ENCODE data around the gene C4orf51. TPM values are rescaled to one million over a fixed set of nuclear protein-coding genes. Genes with fewer than 3 reads are reported as not detected.
"Not testable (repeated sequence)": the region's sequence is repeated elsewhere in the genome, so short reads cannot be mapped to it uniquely, and the experiment has no call there.

Gene C4orf51
- total and polyA plus RNA-seq, 2 of the 4 experiments (the other 2 are of a cell fraction): not detected

- WGBS, 2 experiments (ENCODE audit: extremely low coverage in 2 of 2, insufficient read length in 1 of 2): no CpG with 5 or more reads among the region's 2 CpGs
- in situ Hi-C loops (cut with MboI; ENCODE audit: low sequenced_read_pairs); BruUV-seq (replicated peaks); H3K14ac ChIP-seq (replicated peaks; ENCODE audit: low read depth, low read length); H3K9ac ChIP-seq (ENCODE audit: low read depth, low read length); H3K18ac ChIP-seq (ENCODE audit: low read depth, low read length); H2AFZ ChIP-seq (replicated peaks; ENCODE audit: low read length, poor library complexity); H3K4ac ChIP-seq (ENCODE audit: low read depth, low read length); H3K4me3 ChIP-seq (ENCODE audit: insufficient read depth, low read depth, low read length); intact Hi-C loops (cut with micrococcal nuclease); H2BK5ac ChIP-seq (ENCODE audit: low read depth, low read length, poor library complexity, severe bottlenecking); H4K20me1 ChIP-seq (ENCODE audit: insufficient read depth, low read length); H3K23ac ChIP-seq (ENCODE audit: low read depth, low read length); POLR2A ChIA-PET (ENCODE audit: unreplicated experiment); H4K5ac ChIP-seq (ENCODE audit: low read depth, low read length); H4K91ac ChIP-seq (ENCODE audit: insufficient read depth, low read depth, low read length); H3K4me1 ChIP-seq (ENCODE audit: control insufficient read depth, insufficient read depth, low read length); H2BK15ac ChIP-seq (ENCODE audit: low read depth, low read length); H3K9me3 ChIP-seq (ENCODE audit: control insufficient read depth, insufficient read depth, low read length); H3K27ac ChIP-seq (ENCODE audit: insufficient read depth, low read length); H2AK9ac ChIP-seq (replicated peaks; ENCODE audit: low read depth, low read length, poor library complexity); H3K36me3 ChIP-seq (ENCODE audit: control insufficient read depth, insufficient read depth, low read length); H2BK20ac ChIP-seq (ENCODE audit: low read depth, low read length); H3K27me3 ChIP-seq (ENCODE audit: control insufficient read depth, insufficient read depth, low read length); H3K79me1 ChIP-seq (ENCODE audit: low read depth in 1 of 2, low read length in 2 of 2); H3K9me1 ChIP-seq (ENCODE audit: insufficient read depth, low read length); H2AK5ac ChIP-seq (ENCODE audit: low read depth, low read length); dilution Hi-C loops (cut with HindIII; ENCODE audit: low sequenced_read_pairs, unreplicated experiment); H3K56ac ChIP-seq (ENCODE audit: extremely low read depth, insufficient read depth, low read length); H4K8ac ChIP-seq (ENCODE audit: low read depth in 2 of 2, low read length in 2 of 2); H2BK120ac ChIP-seq (ENCODE audit: low read depth, low read length); H3K4me2 ChIP-seq (ENCODE audit: low read depth, low read length): not testable (repeated sequence)
- CTCF ChIA-PET: interaction anchor here (0.5 kb wide), 1 partner anchor 477 kb away, joined by 3 read pairs; no protein-coding TSS in a partner anchor
- ATAC-seq (ENCODE audit: low read depth): peak; percentile 66
- peak; percentile 80 for DNase-seq
These were observed 39.7 kb upstream of the C4orf51 start for GRCh38 chr4:145640236-145640635.
